ENCODE measurements around the gene TMEM82.

Gene TMEM82

GRCh38 chr1:15736038-15736891, 6.0 kb upstream of the TMEM82 start, which contains the start of gene SLC25A34:
SLC25A34 (plus strand) TSS chr1:15736258; CDS start chr1:15736486, 228 bp downstream.
- DNase-seq, result peak in 1 of 14 donors; percentile 31

- no peak for DNase-seq
Observed at GRCh38 chr1:15736892-15737261, 5.4 kb upstream of the TMEM82 start.

GRCh38 chr1:15737324-15738319, 4.7 kb upstream of the TMEM82 start:
- no peak for DNase-seq

GRCh38 chr1:15738416-15739113, 3.7 kb upstream of the TMEM82 start:
- DNase-seq, result no peak

- no peak for DNase-seq
Observed at GRCh38 chr1:15739259-15739658, 3.0 kb upstream of the TMEM82 start.

GRCh38 chr1:15739745-15740144, 2.6 kb upstream of the TMEM82 start:
- no peak for DNase-seq

- DNase-seq, result peak in 10 of 14 donors; percentile 14 to 80 (median 24)
Observed at GRCh38 chr1:15740924-15741850, 1.1 kb upstream of the TMEM82 start.

GRCh38 chr1:15744122-15744679, 1.9 kb downstream of the TMEM82 start:
- DNase-seq, result no peak

GRCh38 chr1:15747378-15747777, 5.1 kb downstream of the TMEM82 start:
- DNase-seq, result no peak

GRCh38 chr1:15748264-15748663, 6.0 kb downstream of the TMEM82 start:
- no peak for DNase-seq

GRCh38 chr1:15748690-15749398, 6.5 kb downstream of the TMEM82 start:
- DNase-seq, result no peak

GRCh38 chr1:15749399-15750291, 7.3 kb downstream of the TMEM82 start:
- peak in 1 of 14 donors; percentile 23 for DNase-seq

- no peak for DNase-seq
Observed at GRCh38 chr1:15750924-15751323, 8.6 kb downstream of the TMEM82 start.

- DNase-seq, result no peak
Observed at GRCh38 chr1:15751717-15752116, 9.4 kb downstream of the TMEM82 start.

GRCh38 chr1:15753776-15754175, 11.5 kb downstream of the TMEM82 start:
- no peak for DNase-seq

GRCh38 chr1:15755021-15755645, 12.8 kb downstream of the TMEM82 start:
- no peak for DNase-seq

GRCh38 chr1:15755646-15756040, 13.3 kb downstream of the TMEM82 start:
- DNase-seq, result no peak

GRCh38 chr1:15756143-15757015, 14.1 kb downstream of the TMEM82 start:
- peak in 3 of 14 donors; percentile 4 to 50 (median 13) for DNase-seq
